ENCODE results near the gene SCYGR8. TPM values are rescaled to one million over a fixed set of nuclear protein-coding genes. Genes with fewer than 3 reads are reported as not detected.

Gene SCYGR8
- total RNA-seq, 4 donors from 2014 or later, result not detected

DNA sequence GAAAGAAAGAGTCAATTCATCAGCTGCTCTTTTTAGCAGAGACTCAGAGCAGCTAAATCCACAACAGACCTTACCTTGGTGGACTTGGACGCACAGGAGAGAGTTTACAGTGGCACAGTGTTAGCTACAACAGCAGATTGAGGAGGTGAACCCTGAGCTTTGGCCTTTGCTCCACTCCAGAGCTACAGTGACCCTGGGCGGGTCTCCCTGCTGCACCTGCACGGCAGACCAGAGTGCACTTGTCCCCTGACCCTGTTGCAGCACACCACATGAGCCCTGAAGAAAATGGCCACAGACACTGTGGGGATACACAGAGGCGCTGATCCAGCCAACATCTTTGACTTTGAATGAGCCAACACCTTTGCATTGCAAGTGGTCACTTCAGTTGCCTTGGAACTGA, 38.8 kb upstream of the SCYGR8 start:
- WGBS, 2 donors, result 70 to 81% methylated on average over 4 of the region's 4 CpGs
- Histone ChIP-seq H3K27ac (no peak overlapping the region), H3K4me1 (no peaks in the 10 kb centered on the region), H3K36me3 (no peaks in the 10 kb centered on the region), H3K4me3 (no peak overlapping the region), H3K9me3 (no peaks in the 10 kb centered on the region), H3K27me3 (no peaks in the 10 kb centered on the region)
- DNase-seq (ENCODE audit: low spot score in 2 of 2), result no peak
- no peak for TF ChIP-seq EP300 (IDR thresholded peaks at IDR 0.05)
- no peak for TF ChIP-seq CTCF (IDR thresholded peaks at IDR 0.05)
- no peak for TF ChIP-seq POLR2A (IDR thresholded peaks at IDR 0.05)

DNA sequence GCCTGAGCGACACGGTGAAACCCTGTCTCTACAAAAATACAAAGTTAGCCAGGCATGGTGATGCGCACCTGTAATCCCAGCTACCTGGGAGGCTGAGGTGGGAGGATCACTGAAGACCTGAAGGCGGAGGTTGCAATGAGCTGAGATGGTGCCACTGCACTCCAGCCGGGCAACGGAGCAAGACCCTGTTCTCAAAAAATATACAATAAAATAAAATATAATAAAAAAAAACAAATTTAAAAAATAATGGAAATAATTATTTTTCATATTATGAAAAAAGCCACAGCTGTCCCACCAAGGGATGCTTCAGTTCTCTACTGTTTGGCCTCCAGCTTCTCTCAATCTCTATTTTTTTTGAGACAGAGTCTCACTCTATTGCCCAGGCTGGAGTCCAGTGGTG, 38.3 kb upstream of the SCYGR8 start:
- 83 to 87% methylated on average over 6 of the region's 6 CpGs for WGBS, 2 donors
- H3K4me3 ChIP-seq, result no peak overlapping the region
- H3K27ac ChIP-seq, result no peak overlapping the region
- H3K9me3 ChIP-seq, result no peaks in the 10 kb centered on the region
- TF ChIP-seq POLR2A (IDR thresholded peaks at IDR 0.05) (no peak), CTCF (IDR thresholded peaks at IDR 0.05) (no peak), EP300 (IDR thresholded peaks at IDR 0.05) (no peak)
- H3K27me3 ChIP-seq, result no peaks in the 10 kb centered on the region
- DNase-seq (ENCODE audit: low spot score in 2 of 2), result no peak
- no peaks in the 10 kb centered on the region for H3K4me1 ChIP-seq
- H3K36me3 ChIP-seq, result no peaks in the 10 kb centered on the region

- TF ChIP-seq EP300 (IDR thresholded peaks at IDR 0.05) (no peak), POLR2A (IDR thresholded peaks at IDR 0.05) (no peak), CTCF (IDR thresholded peaks at IDR 0.05) (no peak)
- no peak for DNase-seq (ENCODE audit: low spot score in 2 of 2)
- no peak overlapping the region for H3K27ac ChIP-seq
- no peak overlapping the region for H3K4me3 ChIP-seq
- H3K36me3 ChIP-seq, result no peaks in the 10 kb centered on the region
- H3K4me1 ChIP-seq, result no peaks in the 10 kb centered on the region
- H3K9me3 ChIP-seq, result no peaks in the 10 kb centered on the region
- 86 to 91% methylated on average over 7 of the region's 7 CpGs for WGBS, 2 donors
- H3K27me3 ChIP-seq, result no peaks in the 10 kb centered on the region
Observed at GRCh38 chr2:227710986-227711385, 34.7 kb upstream of the SCYGR8 start.

GRCh38 chr2:227713291-227713690, 32.4 kb upstream of the SCYGR8 start:
- H3K9me3 ChIP-seq, result no peaks in the 10 kb centered on the region
- no peak for DNase-seq (ENCODE audit: low spot score in 2 of 2)
- H3K36me3 ChIP-seq, result no peaks in the 10 kb centered on the region
- 100% methylated on average over 1 of the region's 1 CpG for WGBS, 2 donors
- H3K27me3 ChIP-seq, result no peaks in the 10 kb centered on the region
- H3K27ac ChIP-seq, result no peak overlapping the region
- H3K4me1 ChIP-seq, result peaks cover 0 to 10% (median 0%) of the 10 kb centered on the region in 4 donors
- H3K4me3 ChIP-seq, result no peak overlapping the region
- TF ChIP-seq POLR2A (IDR thresholded peaks at IDR 0.05) (no peak), CTCF (IDR thresholded peaks at IDR 0.05) (no peak), EP300 (IDR thresholded peaks at IDR 0.05) (no peak)

GRCh38 chr2:227716501-227716900, 29.2 kb upstream of the SCYGR8 start:
- 80 to 96% methylated on average over 2 of the region's 2 CpGs for WGBS, 2 donors
- no peaks in the 10 kb centered on the region for H3K36me3 ChIP-seq
- H3K27ac ChIP-seq, result no peak overlapping the region
- peaks cover 0 to 15% (median 0%) of the 10 kb centered on the region in 4 donors for H3K4me1 ChIP-seq
- TF ChIP-seq CTCF (IDR thresholded peaks at IDR 0.05), result no peak
- TF ChIP-seq POLR2A (IDR thresholded peaks at IDR 0.05), result no peak
- no peak for TF ChIP-seq EP300 (IDR thresholded peaks at IDR 0.05)
- no peaks in the 10 kb centered on the region for H3K27me3 ChIP-seq
- H3K9me3 ChIP-seq, result no peaks in the 10 kb centered on the region
- DNase-seq (ENCODE audit: low spot score in 2 of 2), result no peak
- no peak overlapping the region for H3K4me3 ChIP-seq
